Spinal cord (tissue), 10 donors: ENCODE results near the gene GRK3. TPM values are rescaled to one million over a fixed set of nuclear protein-coding genes. Genes with fewer than 3 reads are reported as not detected.

Experiments used
- DNase-seq, 6 donors: peaks; one replicate each; pipeline versions ENCODE4 v3.0.0 to v3.0.0-alpha.2; 2013 to 2015; ENCODE audit warnings: low spot score in 6 of 6, low read depth in 4 of 6
- H3K27ac ChIP-seq: one replicate; pipeline ENCODE4 v1.5.1; 2013; ENCODE audit warnings: low read depth, low read length, control low read depth
- H3K27me3 ChIP-seq: one replicate; pipeline ENCODE4 v1.6.1; 2013; ENCODE audit warnings: low read length; ENCODE audit not compliant: control insufficient read depth, insufficient read depth
- H3K36me3 ChIP-seq: one replicate; pipeline ENCODE4 v1.6.1; 2013; ENCODE audit warnings: low read length; ENCODE audit not compliant: control insufficient read depth, insufficient read depth
- H3K4me1 ChIP-seq: one replicate; pipeline ENCODE4 v1.6.1; 2013; ENCODE audit warnings: low read length; ENCODE audit not compliant: control insufficient read depth, insufficient read depth
- H3K4me3 ChIP-seq: one replicate; pipeline ENCODE4 v1.5.1; 2013; ENCODE audit warnings: low read depth, low read length, control low read depth
- H3K9me3 ChIP-seq: one replicate; pipeline ENCODE4 v1.6.1; 2013; ENCODE audit warnings: low read length; ENCODE audit not compliant: control insufficient read depth, insufficient read depth
- WGBS: methylation state at CpG from one replicate; pipeline ENCODE4 v1.1.5; 2013; ENCODE audit warnings: missing lambda C conversion rate; ENCODE audit not compliant: insufficient coverage; 5-methylcytosine and 5-hydroxymethylcytosine counted together
- polyA plus RNA-seq, 2 donors: library from polyadenylated mRNA; unstranded; fragments of 120-200 nt; gene quantifications; one replicate each; pipeline ENCODE4 v1.2.1, GENCODE V29; 2013; ENCODE audit not compliant: insufficient read length in 2 of 2
- total RNA-seq, 2 donors: library from RNA; depleted of rRNA in 1 of 2; stranded (reverse); fragments of 120-200 nt in 1 of 2; fragments of >200 nt in 1 of 2; gene quantifications; one replicate each; pipeline versions ENCODE4 v1.2.3 to v1.2.4, GENCODE V29; 2013 to 2014
- donor health status: healthy.

GRK3 gene
- total and polyA plus RNA-seq, 4 donors = 13.6 to 33.7 (median 31.8) TPM

GRCh38 chr22:25762147-25762546, 197.7 kb downstream of the GRK3 start:
- H3K27ac ChIP-seq = no peak overlapping the region
- 94% methylated on average over 5 of the region's 5 CpGs for WGBS
- H3K4me3 ChIP-seq = no peak overlapping the region
- no peaks in the 10 kb centered on the region for H3K4me1 ChIP-seq
- no peaks in the 10 kb centered on the region for H3K27me3 ChIP-seq
- no peaks in the 10 kb centered on the region for H3K36me3 ChIP-seq
- peaks cover 5% of the 10 kb centered on the region for H3K9me3 ChIP-seq
- no peak for DNase-seq

DNA sequence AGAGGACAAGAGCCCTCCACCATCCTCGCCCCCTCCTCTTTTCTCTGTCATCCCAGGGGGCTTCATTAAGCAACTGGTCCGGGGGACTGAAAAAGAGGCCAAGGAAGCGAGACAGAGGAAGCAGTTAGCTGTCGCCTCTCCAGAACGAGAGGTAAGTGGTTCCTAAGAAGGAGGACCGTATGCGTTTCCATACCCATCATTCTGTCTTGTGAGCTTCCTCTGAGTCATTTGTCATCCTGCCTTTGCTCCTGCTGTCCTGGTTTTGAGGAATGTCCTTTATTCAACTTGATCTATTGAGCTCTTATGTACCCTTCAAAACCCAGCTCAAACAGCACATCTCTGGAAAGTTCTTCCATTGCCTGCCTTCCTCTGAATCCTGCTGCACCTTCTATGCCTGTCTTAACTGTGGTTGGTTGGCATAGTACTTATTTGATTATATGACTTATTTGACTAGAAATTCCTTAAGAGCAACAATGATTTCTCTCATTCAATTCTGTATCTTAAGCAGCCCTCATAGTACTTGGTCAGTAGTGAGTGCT, 198.8 kb downstream of the GRK3 start:
- Histone ChIP-seq H3K4me1 (no peaks in the 10 kb centered on the region), H3K4me3 (no peak overlapping the region), H3K9me3 (peaks cover 5% of the 10 kb centered on the region), H3K27me3 (no peaks in the 10 kb centered on the region), H3K36me3 (no peaks in the 10 kb centered on the region), H3K27ac (no peak overlapping the region)
- 63% methylated on average over 5 of the region's 7 CpGs for WGBS
- DNase-seq = no peak

DNA sequence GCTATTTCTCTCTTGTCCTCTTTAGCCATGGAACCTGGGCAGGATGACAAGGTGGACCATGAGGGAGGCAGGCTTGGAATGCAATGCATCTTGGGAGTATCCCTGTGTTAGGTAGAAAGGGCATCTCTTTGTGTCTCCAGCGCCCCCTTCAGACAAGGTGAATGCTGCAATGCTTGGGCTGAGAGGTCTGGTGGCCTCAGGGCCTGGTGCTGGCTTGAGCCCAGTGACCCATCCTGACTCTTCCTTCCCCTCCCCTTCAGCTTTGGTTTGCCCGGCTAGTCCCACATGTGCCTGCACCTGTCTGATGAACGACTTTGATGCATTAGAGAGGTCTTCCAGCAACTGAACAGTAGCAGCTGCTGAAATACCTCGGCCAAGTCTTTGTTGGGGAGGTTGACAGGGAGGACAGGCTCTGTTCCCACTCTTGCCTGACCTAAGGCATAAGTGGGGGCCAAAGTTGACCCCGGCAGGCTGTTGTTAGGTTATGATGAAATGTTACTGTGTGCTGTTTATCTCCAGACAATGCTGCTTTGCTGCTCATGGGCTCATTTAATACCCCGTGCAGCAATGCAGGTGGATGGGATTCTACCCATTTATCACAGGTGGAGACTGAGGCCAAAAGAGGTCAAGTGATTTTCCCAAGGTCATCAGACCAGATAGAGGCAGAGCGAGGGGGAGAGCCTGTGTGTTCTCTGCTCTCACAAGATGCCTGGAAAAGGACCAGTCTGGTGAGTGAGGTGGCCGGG, 200.0 kb downstream of the GRK3 start:
- Histone ChIP-seq H3K36me3 (no peaks in the 10 kb centered on the region), H3K27me3 (no peaks in the 10 kb centered on the region), H3K27ac (no peak overlapping the region), H3K4me3 (no peak overlapping the region), H3K4me1 (no peaks in the 10 kb centered on the region), H3K9me3 (peaks cover 5% of the 10 kb centered on the region)
- 69% methylated on average over 7 of the region's 8 CpGs for WGBS
- DNase-seq = no peak

GRCh38 chr22:25765016-25765367, 200.5 kb downstream of the GRK3 start:
- Histone ChIP-seq H3K9me3 (peaks cover 5% of the 10 kb centered on the region), H3K4me3 (no peak overlapping the region), H3K27me3 (no peaks in the 10 kb centered on the region), H3K36me3 (no peaks in the 10 kb centered on the region), H3K4me1 (no peaks in the 10 kb centered on the region), H3K27ac (no peak overlapping the region)
- no peak for DNase-seq
- 88% methylated on average over 1 of the region's 2 CpGs for WGBS

DNA sequence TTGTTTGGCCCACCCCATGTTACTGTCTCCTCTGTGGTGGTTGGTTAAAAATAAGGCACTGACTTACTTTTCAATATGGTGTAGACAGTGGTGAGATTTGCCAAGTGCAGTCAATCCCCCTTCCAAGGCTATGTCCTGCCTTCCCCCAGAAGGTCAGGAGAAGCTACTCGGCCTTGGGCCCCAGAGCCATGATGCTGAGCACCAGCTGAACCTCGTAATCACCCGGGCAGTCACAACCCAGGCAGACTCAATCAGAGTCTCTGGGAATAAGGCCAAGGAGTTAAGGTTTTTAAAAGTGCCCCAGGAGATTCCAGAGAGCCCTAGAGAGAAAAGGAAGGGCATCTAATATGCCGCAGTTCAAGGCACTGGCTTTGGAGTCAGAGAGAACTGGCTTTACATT, 201.3 kb downstream of the GRK3 start:
- Histone ChIP-seq H3K27me3 (no peaks in the 10 kb centered on the region), H3K27ac (no peak overlapping the region), H3K4me1 (no peaks in the 10 kb centered on the region), H3K9me3 (peaks cover 5% of the 10 kb centered on the region), H3K36me3 (no peaks in the 10 kb centered on the region), H3K4me3 (no peak overlapping the region)
- WGBS = 93% methylated on average over 3 of the region's 4 CpGs
- DNase-seq = no peak

- 91% methylated on average over 3 of the region's 3 CpGs for WGBS
- Histone ChIP-seq H3K4me3 (no peak overlapping the region), H3K36me3 (no peaks in the 10 kb centered on the region), H3K27me3 (no peaks in the 10 kb centered on the region), H3K9me3 (peaks cover 5% of the 10 kb centered on the region), H3K4me1 (no peaks in the 10 kb centered on the region), H3K27ac (no peak overlapping the region)
- no peak for DNase-seq
Observed at GRCh38 chr22:25766418-25766817, 201.9 kb downstream of the GRK3 start.

DNA sequence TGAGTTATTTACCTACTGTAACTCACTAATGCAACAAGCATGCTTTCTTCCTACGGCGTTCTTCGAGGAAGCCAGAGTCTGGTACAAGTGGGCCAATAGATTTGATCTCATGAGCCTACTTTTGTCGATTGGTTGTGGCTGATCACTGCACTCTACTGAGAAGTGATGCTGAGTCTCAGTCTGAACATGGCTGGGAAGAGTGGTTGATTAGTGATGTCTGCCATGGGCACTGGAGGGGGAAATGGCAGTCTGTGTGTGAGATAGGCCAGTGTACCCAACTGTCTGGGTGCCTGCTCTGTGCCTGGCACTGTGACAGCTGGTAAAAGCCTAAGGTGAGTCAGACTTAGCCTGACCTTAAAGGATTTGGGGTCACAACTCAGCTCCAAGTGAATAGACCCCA, 205.9 kb downstream of the GRK3 start:
- no peak for DNase-seq
- WGBS = 96% methylated on average over 3 of the region's 4 CpGs
- H3K27me3 ChIP-seq = no peaks in the 10 kb centered on the region
- H3K4me3 ChIP-seq = no peak overlapping the region
- H3K9me3 ChIP-seq = peaks cover 5% of the 10 kb centered on the region
- H3K36me3 ChIP-seq = no peaks in the 10 kb centered on the region
- no peak overlapping the region for H3K27ac ChIP-seq
- peaks cover 13% of the 10 kb centered on the region for H3K4me1 ChIP-seq

DNA sequence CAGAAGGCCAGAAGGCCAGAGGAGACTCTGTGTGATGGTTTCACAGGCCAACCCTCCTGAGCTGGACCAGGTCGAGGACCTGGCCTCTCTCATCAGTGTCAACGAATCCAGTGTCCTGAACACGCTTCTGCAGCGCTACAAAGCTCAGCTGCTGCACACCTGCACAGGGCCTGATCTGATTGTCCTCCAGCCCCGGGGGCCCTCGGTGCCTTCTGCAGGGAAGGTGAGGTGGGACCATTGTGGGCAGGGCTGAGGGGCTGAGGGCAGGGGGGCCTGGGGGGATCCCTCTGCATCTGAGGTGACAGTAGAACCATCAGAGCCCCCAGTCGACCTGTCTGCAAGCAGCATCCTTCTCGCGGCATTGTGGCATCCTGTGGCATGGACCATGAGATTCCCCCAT, 207.8 kb downstream of the GRK3 start:
- DNase-seq = no peak
- Histone ChIP-seq H3K9me3 (no peaks in the 10 kb centered on the region), H3K27me3 (no peaks in the 10 kb centered on the region), H3K4me1 (peaks cover 14% of the 10 kb centered on the region), H3K36me3 (no peaks in the 10 kb centered on the region), H3K4me3 (no peak overlapping the region), H3K27ac (no peak overlapping the region)
- 68% methylated on average over 5 of the region's 9 CpGs for WGBS

DNA sequence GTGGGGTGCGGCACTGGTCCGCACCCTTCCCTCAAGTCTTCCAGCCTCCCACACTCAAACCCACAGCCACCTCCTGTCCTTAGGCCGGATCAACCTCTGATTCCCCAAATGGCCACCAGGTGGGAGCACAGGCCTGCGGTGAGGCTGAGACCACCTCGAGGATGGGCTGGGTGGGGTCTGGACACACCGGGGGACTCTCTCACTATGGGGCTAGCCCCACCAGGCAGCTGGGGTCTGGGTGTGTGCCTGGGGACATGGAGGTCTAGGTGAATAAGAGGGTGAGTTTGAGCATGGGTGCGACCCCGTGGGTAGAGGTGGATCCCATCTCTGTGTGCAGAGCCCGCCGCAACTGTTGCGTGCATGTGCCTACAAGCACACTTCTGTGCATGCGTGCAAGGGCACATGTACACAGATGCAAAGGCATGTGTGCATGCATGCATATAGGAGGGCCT, 210.1 kb downstream of the GRK3 start:
- Histone ChIP-seq H3K4me1 (peaks cover 14% of the 10 kb centered on the region), H3K4me3 (no peak overlapping the region), H3K27me3 (no peaks in the 10 kb centered on the region), H3K9me3 (no peaks in the 10 kb centered on the region), H3K36me3 (no peaks in the 10 kb centered on the region), H3K27ac (no peak overlapping the region)
- WGBS = 64% methylated on average over 11 of the region's 12 CpGs
- DNase-seq = peak in 2 of 6 donors; percentile 69 to 86

DNA sequence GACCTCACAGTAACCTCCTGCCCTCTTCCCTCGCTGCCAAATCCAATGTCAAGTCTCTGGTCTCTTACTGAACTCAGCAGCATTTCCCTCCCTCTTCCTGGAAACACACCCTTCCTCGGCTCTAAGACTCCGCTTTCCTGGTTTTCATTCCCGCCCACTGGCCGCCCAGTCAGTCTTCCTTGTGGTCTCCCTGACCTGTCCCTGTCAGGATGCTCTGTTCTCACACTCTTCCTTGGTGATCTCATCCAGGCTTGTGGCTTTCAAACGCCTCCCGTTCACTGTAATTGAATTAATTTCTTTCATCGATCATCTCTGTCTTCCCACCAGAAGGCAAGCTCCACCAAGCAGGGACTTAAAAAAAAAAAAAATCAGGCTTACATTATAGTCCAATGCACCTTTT, 211.1 kb downstream of the GRK3 start:
- Histone ChIP-seq H3K27ac (no peak overlapping the region), H3K36me3 (no peaks in the 10 kb centered on the region), H3K9me3 (no peaks in the 10 kb centered on the region), H3K4me3 (no peak overlapping the region), H3K4me1 (peaks cover 22% of the 10 kb centered on the region), H3K27me3 (no peaks in the 10 kb centered on the region)
- peak in 1 of 6 donors; percentile 65 for DNase-seq
- WGBS = 49% methylated on average over 6 of the region's 8 CpGs
